Mesendoderm (in vitro differentiated cells): ENCODE measurements around the gene EPN1.

Experiments
- DNase-seq: peaks from one replicate; pipeline ENCODE4 v3.0.0; 2013
- H2AK5ac ChIP-seq: 2 replicates; pipeline ENCODE4 v1.6.1; 2013; ENCODE audit warnings: low read length, inconsistent platforms
- H2BK120ac ChIP-seq: 2 replicates; pipeline ENCODE4 v1.6.1; 2013; ENCODE audit warnings: low read depth, mild to moderate bottlenecking, low read length, moderate library complexity, mixed read lengths
- H2BK15ac ChIP-seq: replicated peaks from 2 replicates; pipeline ENCODE4 v1.6.1; 2013; ENCODE audit warnings: low read depth, mild to moderate bottlenecking, moderate library complexity
- H2BK5ac ChIP-seq: 2 replicates; pipeline ENCODE4 v1.6.1; 2013; ENCODE audit warnings: low read length, inconsistent platforms
- H3K18ac ChIP-seq: 2 replicates; pipeline ENCODE4 v1.6.1; 2013; ENCODE audit warnings: mild to moderate bottlenecking, low read length, mixed read lengths
- H3K23ac ChIP-seq: one replicate; pipeline ENCODE4 v1.6.1; 2013; ENCODE audit warnings: low read length
- H3K27ac ChIP-seq: 2 replicates; pipeline ENCODE4 v1.5.1; 2013; ENCODE audit warnings: low read depth, mild to moderate bottlenecking, inconsistent platforms, low read length, moderate library complexity
- H3K27me3 ChIP-seq: 2 replicates; pipeline ENCODE4 v1.6.1; 2013; ENCODE audit warnings: low read length, control low read depth, mild to moderate bottlenecking, inconsistent platforms; ENCODE audit not compliant: insufficient read depth, poor library complexity
- H3K36me3 ChIP-seq: 2 replicates; pipeline ENCODE4 v1.6.1; 2013; ENCODE audit warnings: low read length, inconsistent platforms; ENCODE audit not compliant: control insufficient read depth, insufficient read depth
- H3K4ac ChIP-seq: one replicate; pipeline ENCODE4 v1.6.1; 2013; ENCODE audit warnings: low read depth, mild to moderate bottlenecking, low read length, moderate library complexity
- H3K4me1 ChIP-seq: 2 replicates; pipeline ENCODE4 v1.6.1; 2013; ENCODE audit warnings: low read depth, low read length, inconsistent platforms; ENCODE audit not compliant: control insufficient read depth
- H3K4me2 ChIP-seq: 2 replicates; pipeline ENCODE4 v1.6.1; 2013; ENCODE audit warnings: low read length
- H3K4me3 ChIP-seq: 2 replicates; pipeline ENCODE4 v1.5.1; 2013; ENCODE audit warnings: mild to moderate bottlenecking, low read length
- H3K56ac ChIP-seq: one replicate; pipeline ENCODE4 v1.6.1; 2013; ENCODE audit warnings: low read length
- H3K79me1 ChIP-seq: 2 replicates; pipeline ENCODE4 v1.6.1; 2013; ENCODE audit warnings: low read length, inconsistent platforms
- H3K79me2 ChIP-seq: 2 replicates; pipeline ENCODE4 v1.6.1; 2013; ENCODE audit warnings: mild to moderate bottlenecking, low read length; ENCODE audit not compliant: control insufficient read depth, insufficient read depth
- H3K9ac ChIP-seq: 2 replicates; pipeline ENCODE4 v1.6.1; 2013; ENCODE audit warnings: low read length, inconsistent platforms
- H4K5ac ChIP-seq: one replicate; pipeline ENCODE4 v1.6.1; 2013; ENCODE audit warnings: low read length
- H4K8ac ChIP-seq: one replicate; pipeline ENCODE4 v1.6.1; 2013; ENCODE audit warnings: low read depth, mild to moderate bottlenecking, control low read depth, low read length, moderate library complexity
- WGBS: extraction: QIAGEN DNeasy Blood & Tissue Kit; methylation state at CpG from one replicate; pipeline ENCODE4 v1.1.7; 2013; ENCODE audit warnings: low lambda C conversion rate, missing lambda C conversion rate; ENCODE audit not compliant: insufficient coverage; ENCODE audit errors: extremely low coverage; 5-methylcytosine and 5-hydroxymethylcytosine counted together

EPN1 gene

GRCh38 chr19:55679343-55680257 lies 4.6 kb downstream of the EPN1 start:
- no peak overlapping the region for H4K8ac ChIP-seq
- H3K79me1 ChIP-seq: peaks cover 28% of the 10 kb centered on the region
- no peak overlapping the region for H3K56ac ChIP-seq
- H2BK15ac ChIP-seq: no peak overlapping the region
- H3K9ac ChIP-seq: no peak overlapping the region
- no peak overlapping the region for H3K18ac ChIP-seq
- H3K79me2 ChIP-seq: peaks cover 36% of the 10 kb centered on the region
- peaks cover 2% of the 10 kb centered on the region for H3K4me1 ChIP-seq
- no peak overlapping the region for H2AK5ac ChIP-seq
- no peak overlapping the region for H3K4ac ChIP-seq
- no peak overlapping the region for H4K5ac ChIP-seq
- no peak overlapping the region for H3K4me2 ChIP-seq
- no peak overlapping the region for H2BK120ac ChIP-seq
- no CpG with 5 or more reads among the region's 24 CpGs for WGBS
- H3K27ac ChIP-seq: no peak overlapping the region
- no peak overlapping the region for H2BK5ac ChIP-seq
- peaks cover 5% of the 10 kb centered on the region for H3K36me3 ChIP-seq
- no peak overlapping the region for H3K23ac ChIP-seq
- no peak for DNase-seq
- H3K4me3 ChIP-seq: no peak overlapping the region
- H3K27me3 ChIP-seq: no peaks in the 10 kb centered on the region

GRCh38 chr19:55680339-55681130 lies 5.5 kb downstream of the EPN1 start:
- Histone ChIP-seq H3K9ac (no peak overlapping the region), H3K56ac (no peak overlapping the region)
- WGBS: no CpG with 5 or more reads among the region's 20 CpGs

GRCh38 chr19:55681131-55682092 lies 6.4 kb downstream of the EPN1 start:
- Histone ChIP-seq H2BK120ac (no peak overlapping the region), H3K18ac (no peak overlapping the region), H3K4ac (no peak overlapping the region), H3K4me1 (peaks cover 2% of the 10 kb centered on the region), H3K79me1 (peaks cover 29% of the 10 kb centered on the region), H4K5ac (no peak overlapping the region), H2BK15ac (no peak overlapping the region), H3K9ac (no peak overlapping the region), H2BK5ac (no peak overlapping the region), H3K4me3 (no peak overlapping the region), H3K36me3 (peaks cover 5% of the 10 kb centered on the region), H3K4me2 (no peak overlapping the region), H4K8ac (no peak overlapping the region), H3K79me2 (peaks cover 24% of the 10 kb centered on the region), H2AK5ac (no peak overlapping the region), H3K23ac (no peak overlapping the region), H3K27ac (no peak overlapping the region), H3K56ac (no peak overlapping the region), H3K27me3 (no peaks in the 10 kb centered on the region)
- WGBS: no CpG with 5 or more reads among the region's 9 CpGs
- DNase-seq: no peak

More at GRCh38 chr19:55680339-55681130, 5.5 kb downstream of the EPN1 start:
- H3K23ac ChIP-seq: no peak overlapping the region
- H3K27ac ChIP-seq: no peak overlapping the region
- H3K79me2 ChIP-seq: peaks cover 32% of the 10 kb centered on the region
- H3K4me2 ChIP-seq: no peak overlapping the region
- no peak overlapping the region for H4K8ac ChIP-seq
- H3K4me3 ChIP-seq: no peak overlapping the region
- H3K79me1 ChIP-seq: peaks cover 32% of the 10 kb centered on the region
- H2BK5ac ChIP-seq: no peak overlapping the region
- no peak overlapping the region for H3K18ac ChIP-seq
- H3K4ac ChIP-seq: no peak overlapping the region
- no peak for DNase-seq
- H2BK15ac ChIP-seq: no peak overlapping the region
- H4K5ac ChIP-seq: no peak overlapping the region
- H2AK5ac ChIP-seq: no peak overlapping the region
- H3K27me3 ChIP-seq: no peaks in the 10 kb centered on the region
- peaks cover 5% of the 10 kb centered on the region for H3K36me3 ChIP-seq
- no peak overlapping the region for H2BK120ac ChIP-seq
- peaks cover 2% of the 10 kb centered on the region for H3K4me1 ChIP-seq

GRCh38 chr19:55683449-55684261 lies 8.6 kb downstream of the EPN1 start:
- Histone ChIP-seq H2BK5ac (no peak overlapping the region), H3K4ac (no peak overlapping the region), H3K9ac (no peak overlapping the region), H4K5ac (no peak overlapping the region), H3K4me3 (no peak overlapping the region), H2BK120ac (no peak overlapping the region), H3K79me2 (peaks cover 6% of the 10 kb centered on the region), H4K8ac (no peak overlapping the region), H3K36me3 (peaks cover 3% of the 10 kb centered on the region), H2AK5ac (no peak overlapping the region), H3K27me3 (no peaks in the 10 kb centered on the region), H3K27ac (no peak overlapping the region), H3K4me1 (no peaks in the 10 kb centered on the region), H3K18ac (no peak overlapping the region), H3K79me1 (peaks cover 15% of the 10 kb centered on the region), H3K56ac (no peak overlapping the region), H2BK15ac (no peak overlapping the region), H3K4me2 (no peak overlapping the region), H3K23ac (no peak overlapping the region)
- no CpG with 5 or more reads among the region's 22 CpGs for WGBS
- DNase-seq: no peak
